PFSK-1 (cell line): ENCODE measurements around the gene AIG1.

Experiments used
- FOXP2 ChIP-seq: optimal IDR thresholded peaks from 2 replicates; pipeline ENCODE3; 2011; ENCODE audit warnings: borderline replicate concordance, control low read depth, inconsistent platforms; ENCODE audit not compliant: insufficient read depth; ENCODE audit errors: extremely low read length, extremely low read depth
- POLR2AphosphoS5 ChIP-seq: IDR thresholded peaks from 2 replicates; pipeline ENCODE4 v1.6.1; 2012; ENCODE audit warnings: low read depth, mild to moderate bottlenecking, control low read depth, low read length, moderate library complexity
- REST ChIP-seq, 2 experiments: IDR thresholded peaks; 2 replicates each; pipeline versions ENCODE4 v1.6.1 to v1.8.0; 2011 to 2012; ENCODE audit warnings: low read depth in 2 of 2, low read length in 2 of 2, control low read depth in 1 of 2, inconsistent platforms in 1 of 2, mild to moderate bottlenecking in 1 of 2, moderate library complexity in 1 of 2; ENCODE audit not compliant: insufficient read depth in 1 of 2
- SIN3A ChIP-seq: IDR thresholded peaks from 2 replicates; pipeline ENCODE4 v1.6.1; 2012; ENCODE audit warnings: mild to moderate bottlenecking, low read length, moderate library complexity, borderline replicate concordance; ENCODE audit not compliant: insufficient read depth
- TAF1 ChIP-seq: IDR thresholded peaks from 2 replicates; pipeline ENCODE4 v1.6.1; 2012; ENCODE audit warnings: low read length, control low read depth, borderline replicate concordance; ENCODE audit not compliant: insufficient read depth

AIG1 gene

GRCh38 chr6:143225929-143226328 is 165.2 kb downstream of the AIG1 start:
- TF ChIP-seq POLR2AphosphoS5: no peak
- no peak for TF ChIP-seq REST (IDR thresholded peaks at IDR 0.05; ENCODE audit: insufficient read depth in 1 of 2, low read depth in 2 of 2, low read length in 2 of 2)
- TF ChIP-seq FOXP2: no peak
- no peak for TF ChIP-seq SIN3A
- TF ChIP-seq TAF1: no peak

DNA sequence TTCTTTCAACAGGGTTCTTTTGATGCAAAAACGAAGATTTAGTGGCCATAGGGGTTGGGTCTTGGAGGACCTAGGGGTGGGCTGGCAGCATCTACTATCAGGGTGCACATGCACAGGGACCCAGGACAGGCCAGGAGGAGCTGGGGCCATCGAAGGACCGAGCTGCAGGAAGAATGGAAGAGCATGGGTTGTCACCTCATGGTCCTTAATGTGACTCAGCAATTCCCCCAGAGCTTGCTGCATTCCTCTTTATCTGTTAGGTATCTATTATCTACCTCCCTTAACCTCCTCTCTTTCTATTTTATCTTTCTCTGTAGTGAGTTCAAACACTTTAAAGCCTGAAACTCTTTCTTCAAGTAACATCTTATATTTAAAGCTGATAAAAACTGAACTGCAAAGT is 167.0 kb downstream of the AIG1 start:
- TF ChIP-seq SIN3A (no peak), REST (IDR thresholded peaks at IDR 0.05; ENCODE audit: insufficient read depth in 1 of 2, low read depth in 2 of 2, low read length in 2 of 2) (no peak), TAF1 (no peak), POLR2AphosphoS5 (no peak), FOXP2 (no peak)

DNA sequence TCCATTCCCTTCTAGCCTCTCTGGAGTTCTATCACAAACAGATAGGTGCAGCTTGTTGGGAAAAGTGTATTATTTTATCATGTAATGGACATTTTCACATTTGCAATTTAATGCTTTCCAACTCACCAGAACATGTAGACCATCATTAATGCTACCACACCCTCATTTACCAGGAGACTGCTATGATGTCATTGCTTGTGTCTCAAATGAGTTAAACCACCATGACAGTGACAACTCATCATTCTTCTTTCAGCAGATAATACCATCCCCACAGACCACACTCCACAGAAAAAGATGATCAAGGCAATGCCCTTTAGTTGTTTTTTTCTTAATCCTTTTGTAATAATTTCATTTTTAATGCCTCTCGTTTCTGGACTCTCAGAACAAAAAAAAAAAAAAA is 168.7 kb downstream of the AIG1 start:
- TF ChIP-seq TAF1 (no peak), FOXP2 (no peak), SIN3A (no peak), REST (IDR thresholded peaks at IDR 0.05; ENCODE audit: insufficient read depth in 1 of 2, low read depth in 2 of 2, low read length in 2 of 2) (no peak), POLR2AphosphoS5 (no peak)

DNA sequence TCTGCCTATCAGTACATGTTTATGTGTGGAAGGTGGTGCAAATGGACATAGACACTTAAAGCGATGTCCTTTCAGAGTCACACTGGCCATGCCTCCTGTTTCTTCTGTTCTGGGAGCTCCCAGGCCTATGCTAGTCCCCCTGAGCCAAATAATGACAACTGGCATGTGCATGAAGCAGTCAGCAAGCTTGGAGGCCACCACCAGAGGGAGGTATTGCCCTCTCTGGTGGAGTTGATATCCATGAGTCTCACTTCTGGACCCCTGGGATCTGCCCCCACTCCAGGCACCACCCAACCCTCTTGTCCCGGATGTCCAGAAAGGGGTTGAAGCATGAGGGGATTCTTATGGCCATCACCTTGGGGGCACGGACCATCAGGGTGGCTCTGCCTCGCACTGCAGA is 172.2 kb downstream of the AIG1 start:
- TF ChIP-seq REST (IDR thresholded peaks at IDR 0.05; ENCODE audit: insufficient read depth in 1 of 2, low read depth in 2 of 2, low read length in 2 of 2): no peak
- no peak for TF ChIP-seq TAF1
- TF ChIP-seq POLR2AphosphoS5: no peak
- no peak for TF ChIP-seq SIN3A
- no peak for TF ChIP-seq FOXP2

- TF ChIP-seq TAF1: no peak
- TF ChIP-seq FOXP2: no peak
- TF ChIP-seq POLR2AphosphoS5: no peak
- TF ChIP-seq REST (IDR thresholded peaks at IDR 0.05; ENCODE audit: insufficient read depth in 1 of 2, low read depth in 2 of 2, low read length in 2 of 2): peak; percentile 45 to 89; a peak in 3 of 4 replicates
- TF ChIP-seq SIN3A: no peak
Measured at GRCh38 chr6:143233554-143234285, 173.0 kb downstream of the AIG1 start.
